NK-92 (cell line): Measurements from ENCODE around the gene MRPL37.
"Not testable (repeated sequence)": the region's sequence is repeated elsewhere in the genome, so short reads cannot be mapped to it uniquely, and the experiment has no call there.

Source experiments
- DNase-seq: peaks from one replicate; lab custom pipeline; 2025; ENCODE audit not compliant: unreplicated experiment; lab: John Stamatoyannopoulos, UW

The MRPL37 gene

DNA sequence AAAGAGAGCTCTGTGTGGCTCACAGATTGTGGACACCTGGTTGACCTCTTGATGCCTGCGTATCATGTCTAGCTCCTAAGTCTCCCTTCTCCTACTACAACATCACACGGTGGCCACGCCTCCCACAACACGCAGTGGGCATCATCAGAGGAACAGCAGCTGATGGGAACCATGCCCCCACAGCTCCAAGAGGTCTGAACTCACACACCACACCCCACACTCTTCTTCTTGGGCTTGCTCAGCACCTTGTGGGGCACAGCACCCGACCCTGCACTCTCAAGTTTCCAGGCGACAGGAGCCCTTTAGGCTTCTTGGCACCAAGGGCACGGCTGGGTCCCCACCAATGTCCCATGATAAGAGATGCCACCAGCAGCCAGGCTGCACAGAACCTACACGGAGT, 28.4 kb upstream of the MRPL37 start:
- DNase-seq, result no peak

DNA sequence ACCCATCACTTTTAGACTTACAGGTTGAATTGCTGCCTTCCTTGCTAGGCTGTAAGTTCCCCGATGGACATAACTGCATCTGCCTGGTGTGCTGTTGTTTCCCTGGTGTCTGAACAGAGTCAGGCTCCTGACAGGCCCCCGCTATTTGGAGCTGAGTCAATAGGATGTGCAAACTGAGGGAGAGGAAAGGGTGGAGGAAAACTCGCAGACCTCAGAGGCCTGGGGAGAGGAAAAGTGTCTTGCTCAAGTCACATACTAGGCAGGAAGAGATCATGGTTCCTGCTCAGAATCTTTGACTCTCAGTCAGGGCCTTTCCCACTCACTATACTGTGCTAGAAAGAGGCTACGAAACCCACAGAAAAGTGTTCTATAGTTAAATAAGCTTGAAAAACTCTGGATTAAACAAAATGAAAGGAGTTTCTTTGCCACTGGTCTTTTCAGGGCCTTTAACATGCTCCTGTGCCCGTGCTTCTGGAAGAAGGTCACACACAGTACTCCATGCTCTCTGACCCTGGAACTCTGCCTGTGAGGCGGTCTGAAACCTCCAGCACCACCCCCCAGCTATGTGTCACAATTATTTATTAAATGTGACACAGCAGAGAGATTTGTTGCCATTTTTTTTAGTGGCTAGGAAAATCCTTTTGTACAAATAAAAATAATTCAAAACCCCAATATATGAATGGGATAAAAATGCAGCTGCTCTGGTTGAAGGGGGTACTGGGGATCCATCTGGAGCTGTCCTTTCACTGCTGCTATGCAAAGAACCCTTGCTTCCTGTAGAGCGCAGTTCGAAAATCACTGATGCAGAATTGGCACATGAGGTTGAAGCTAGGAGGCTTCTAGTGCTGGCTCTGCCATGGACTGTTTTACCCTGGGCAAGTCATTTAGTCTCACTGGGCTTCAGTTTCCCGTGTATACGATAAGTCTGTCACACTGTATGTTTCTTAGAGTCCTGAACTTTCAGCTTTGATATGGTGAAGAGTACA, 27.1 kb upstream of the MRPL37 start:
- no peak for DNase-seq

DNA sequence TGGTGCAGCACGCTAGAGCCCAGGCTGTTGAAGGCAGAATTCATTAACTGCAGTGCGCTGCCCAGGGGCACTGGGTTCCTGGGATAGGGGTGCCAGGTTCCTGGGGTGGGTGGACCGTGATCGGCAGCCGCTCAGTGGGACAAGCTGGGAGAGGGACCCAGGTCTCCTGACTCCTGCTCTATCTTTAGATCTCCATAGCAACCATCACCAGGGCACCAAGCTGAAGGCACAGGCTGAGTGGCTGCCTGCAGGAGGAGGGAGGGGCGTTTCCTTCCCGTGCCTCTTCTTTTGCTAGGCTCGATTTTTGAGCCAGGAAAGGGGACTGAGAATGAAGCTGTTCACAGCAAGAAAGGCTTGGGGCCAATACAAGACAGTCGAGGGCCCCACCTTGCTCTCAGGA, 26.3 kb upstream of the MRPL37 start:
- DNase-seq, result no peak

DNA sequence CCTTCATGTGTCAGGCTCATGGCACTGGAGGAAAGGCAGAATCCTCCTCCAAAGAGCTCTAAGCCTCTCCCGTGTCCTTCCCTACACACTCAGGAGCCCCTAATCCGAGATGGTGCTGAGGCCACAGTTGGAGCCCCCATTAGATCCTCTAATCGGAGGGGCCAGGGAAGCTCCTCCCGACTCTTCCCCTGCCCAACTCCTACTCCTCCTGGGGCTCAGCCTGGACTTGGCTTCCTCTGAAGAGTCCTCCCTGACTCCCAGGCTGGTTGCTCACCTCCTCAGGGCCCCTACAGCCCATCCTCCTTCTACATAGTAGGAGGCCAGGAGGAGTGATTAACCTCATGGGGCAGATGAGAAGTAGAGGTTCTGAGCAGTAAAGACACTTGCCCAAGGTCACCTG, 25.9 kb upstream of the MRPL37 start:
- DNase-seq, result no peak

DNA sequence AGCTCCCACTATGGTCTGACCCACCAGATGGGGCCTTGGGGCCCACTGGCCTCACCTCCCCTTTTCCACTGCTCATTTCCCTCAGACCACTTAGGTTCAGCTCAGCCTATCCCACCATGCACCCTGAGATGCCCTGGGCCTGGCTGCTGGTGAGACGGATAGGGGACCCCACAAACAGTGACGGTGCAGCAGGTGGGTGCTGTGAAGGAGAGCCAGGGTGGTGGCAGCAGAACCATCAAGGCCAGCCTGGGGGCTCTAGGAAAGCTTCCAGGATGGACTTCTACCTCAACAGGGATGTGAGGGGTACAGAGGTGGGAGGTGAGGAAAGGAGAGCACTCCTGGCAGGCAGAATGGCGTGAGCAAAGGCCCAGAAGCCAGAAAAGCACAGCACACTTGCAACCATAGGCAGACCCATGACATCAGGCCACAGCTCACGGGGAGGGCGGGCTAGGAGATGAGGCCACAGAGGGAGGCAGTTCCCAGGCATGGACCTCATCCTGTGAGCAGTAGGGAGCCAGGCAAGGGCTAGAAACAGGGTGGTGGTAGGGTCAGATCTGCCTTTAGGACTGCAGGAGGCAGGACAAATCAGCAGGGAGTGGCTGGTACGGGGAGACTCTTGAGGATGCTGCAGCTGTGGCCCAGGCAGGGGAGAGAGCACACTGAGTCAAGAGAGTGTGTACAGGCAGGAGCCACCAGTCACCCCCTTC, 23.2 kb upstream of the MRPL37 start:
- DNase-seq, result no peak

DNA sequence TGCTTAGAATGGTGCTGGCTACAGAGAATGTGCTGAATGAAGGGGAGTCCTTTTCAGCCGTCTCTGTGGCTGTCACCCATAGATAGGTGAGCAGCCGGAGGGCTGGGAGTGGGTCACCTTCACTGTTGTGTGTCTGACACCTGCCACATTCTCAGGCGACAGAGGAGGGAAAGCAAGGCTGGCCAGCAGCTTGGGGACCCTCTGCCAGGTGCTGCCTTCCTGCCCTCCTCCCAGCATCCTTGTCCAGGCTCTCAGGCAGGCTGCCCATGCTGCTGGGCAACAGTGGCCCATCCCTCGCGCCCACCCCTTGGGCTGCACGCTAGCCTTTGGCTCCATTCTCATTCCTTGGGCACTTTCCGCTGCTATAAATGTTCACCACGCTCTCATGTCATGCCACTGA, 22.2 kb upstream of the MRPL37 start:
- no peak for DNase-seq

DNA sequence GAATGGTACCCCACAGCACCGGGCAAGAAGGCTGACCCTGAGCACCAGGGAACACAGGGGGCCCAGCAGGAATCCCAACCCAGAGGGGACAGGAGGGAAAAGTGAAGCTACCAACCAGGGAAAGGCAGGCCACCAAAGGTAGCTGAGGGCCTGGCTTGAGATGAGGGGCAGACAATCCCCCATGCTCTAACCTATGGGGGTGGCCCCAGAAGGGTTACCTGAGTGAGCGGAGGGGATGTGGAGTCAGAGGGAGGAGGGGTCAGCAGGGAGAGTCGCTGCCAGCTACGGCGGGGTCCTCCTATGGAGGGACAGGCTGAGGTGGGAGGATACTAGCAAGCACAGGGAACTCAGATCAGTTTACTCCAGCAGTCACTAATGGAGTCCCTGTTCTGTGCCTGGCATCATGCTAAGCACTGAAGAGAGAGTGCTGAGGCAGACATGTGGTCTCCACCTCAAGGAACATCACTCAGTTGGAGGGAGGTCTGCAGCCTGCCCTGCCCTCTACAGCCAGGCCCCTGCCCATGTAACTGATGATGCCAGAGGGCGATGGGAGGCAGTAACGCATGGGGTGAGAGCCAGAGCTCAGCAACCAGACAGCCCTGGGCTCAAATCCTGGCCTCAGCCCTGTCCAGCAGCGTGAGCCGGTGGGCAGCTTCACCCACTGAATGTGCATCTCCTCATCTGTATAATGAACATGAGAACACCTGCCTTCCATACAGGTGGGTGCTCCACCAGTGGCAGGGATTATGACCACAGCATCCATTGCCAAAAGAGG, 21.5 kb upstream of the MRPL37 start:
- DNase-seq, result no peak

DNA sequence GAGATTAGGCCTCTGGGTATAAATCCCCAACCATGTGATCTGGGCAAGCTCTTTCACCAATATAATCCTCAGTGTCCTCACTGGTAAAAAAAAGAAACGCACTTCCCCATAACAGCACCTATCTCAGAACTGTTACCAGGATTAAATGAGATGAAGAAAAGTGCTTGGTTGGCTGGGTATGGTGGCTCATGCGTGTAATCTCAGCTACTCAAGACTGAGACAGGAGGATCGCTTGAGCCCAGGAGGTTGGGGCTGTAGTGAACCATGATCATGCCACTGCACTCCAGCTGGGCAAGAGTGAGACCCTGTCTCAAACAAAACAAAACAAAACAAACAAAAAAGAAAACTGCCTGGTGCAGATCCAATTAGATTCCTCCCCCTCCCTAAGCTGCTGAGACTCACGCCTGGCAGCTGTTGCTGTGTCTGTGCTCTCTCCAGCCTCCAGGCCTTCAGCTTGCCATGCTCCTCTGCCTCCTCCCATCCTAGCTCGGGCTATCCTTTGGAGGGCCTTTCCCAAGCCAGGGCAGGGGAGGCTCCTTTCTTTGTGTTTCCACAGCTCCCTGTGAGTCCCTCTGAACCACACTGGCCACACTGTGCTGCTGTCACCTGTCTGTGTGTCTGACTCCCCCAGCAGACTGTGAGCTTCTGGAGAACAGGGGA, 19.1 kb upstream of the MRPL37 start:
- DNase-seq, result no peak

DNA sequence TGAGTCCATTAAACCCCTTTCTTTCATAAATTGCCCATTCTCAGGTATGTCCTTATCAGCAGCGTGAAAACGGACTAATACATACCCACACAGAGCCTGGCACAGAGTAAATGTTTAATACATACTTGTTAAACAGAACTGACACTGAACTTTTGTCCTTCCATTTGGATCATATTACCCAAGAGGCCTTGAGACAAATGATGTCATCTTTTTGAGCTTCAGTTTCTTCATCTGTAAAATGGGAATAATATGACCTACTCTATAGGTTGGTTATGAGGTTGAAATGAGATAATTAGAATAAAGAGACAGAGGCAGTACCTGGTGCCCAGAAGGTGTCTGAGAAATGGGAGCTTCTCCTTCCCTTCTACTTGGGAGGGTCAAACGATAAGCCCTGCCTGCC, 13.9 kb upstream of the MRPL37 start:
- no peak for DNase-seq

DNA sequence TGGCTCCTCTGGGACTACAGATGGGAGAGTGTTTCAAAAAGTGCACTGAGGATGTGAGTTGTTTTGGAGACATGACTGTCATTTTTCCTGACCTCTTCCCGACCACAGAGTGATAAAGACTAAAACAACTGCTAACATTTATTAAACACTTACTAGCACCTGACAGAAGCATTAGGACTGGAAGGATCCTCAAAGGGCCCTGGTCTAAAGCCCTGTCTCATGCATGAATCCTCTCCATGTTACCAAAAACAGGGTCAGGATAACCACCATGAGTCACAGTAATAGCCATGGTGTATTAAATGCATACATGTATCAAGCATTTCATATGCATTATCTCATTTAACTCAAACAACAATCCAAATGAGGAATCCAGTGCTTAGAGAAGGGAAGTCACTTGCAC, 11.7 kb upstream of the MRPL37 start:
- no peak for DNase-seq

DNA sequence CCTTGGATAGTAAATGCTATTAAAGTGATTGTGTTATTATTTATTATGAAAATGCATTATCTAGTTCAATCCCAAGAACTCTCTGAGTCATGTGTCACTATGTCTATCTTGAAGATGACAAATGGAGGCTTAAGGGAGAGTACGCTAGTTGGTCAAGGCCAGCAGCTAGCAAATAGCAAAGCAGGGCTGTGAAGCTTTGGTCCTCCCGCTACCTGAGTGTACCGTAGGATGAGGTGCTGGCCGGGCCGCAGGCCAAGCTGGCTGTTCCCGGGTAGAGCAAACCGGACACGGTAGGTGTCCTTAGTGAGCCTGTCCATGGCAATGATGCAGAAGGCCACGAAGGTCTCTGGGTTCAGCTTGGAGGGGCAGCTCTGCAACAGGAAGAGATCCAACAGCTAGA, 9.4 kb upstream of the MRPL37 start:
- DNase-seq, result no peak

DNA sequence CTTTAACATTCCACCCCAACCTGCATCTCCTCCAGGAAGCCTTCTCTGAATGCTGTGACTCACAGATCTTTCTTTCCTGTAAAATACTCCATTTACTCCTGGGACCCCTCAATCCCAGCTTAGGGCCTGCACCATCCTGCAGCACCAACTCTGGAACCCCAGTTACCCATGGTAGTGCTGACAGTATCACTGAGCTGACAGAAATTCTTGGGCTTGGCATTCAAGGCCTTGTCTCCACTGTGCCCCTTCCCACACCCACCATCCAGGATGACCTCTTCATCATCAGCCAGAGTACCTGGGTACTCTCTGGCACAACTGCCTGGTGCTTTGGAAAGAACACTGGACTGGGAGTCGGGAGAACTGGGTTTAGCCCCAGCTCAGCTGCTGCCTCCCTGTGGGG, 8.4 kb upstream of the MRPL37 start:
- no peak for DNase-seq

DNA sequence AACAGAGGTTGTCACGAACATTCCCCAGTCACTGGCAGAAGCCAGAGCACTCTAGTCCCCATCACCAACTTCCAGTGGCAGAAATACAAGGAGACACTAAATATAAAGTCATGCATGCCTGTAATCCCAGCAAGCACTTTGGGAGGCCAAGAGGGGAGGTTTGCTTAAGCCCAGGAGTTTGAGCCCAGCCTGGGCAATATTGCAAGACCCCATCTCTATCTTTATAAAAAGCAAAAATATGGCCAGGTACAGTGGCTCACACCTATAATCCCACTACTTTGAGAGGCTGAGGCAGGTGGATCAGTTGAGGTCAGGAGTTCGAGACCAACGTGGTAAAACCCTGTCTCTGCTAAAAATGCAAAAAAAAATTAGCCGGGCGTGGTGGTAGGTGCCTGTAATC, 6.5 kb upstream of the MRPL37 start:
- DNase-seq, result no peak

DNA sequence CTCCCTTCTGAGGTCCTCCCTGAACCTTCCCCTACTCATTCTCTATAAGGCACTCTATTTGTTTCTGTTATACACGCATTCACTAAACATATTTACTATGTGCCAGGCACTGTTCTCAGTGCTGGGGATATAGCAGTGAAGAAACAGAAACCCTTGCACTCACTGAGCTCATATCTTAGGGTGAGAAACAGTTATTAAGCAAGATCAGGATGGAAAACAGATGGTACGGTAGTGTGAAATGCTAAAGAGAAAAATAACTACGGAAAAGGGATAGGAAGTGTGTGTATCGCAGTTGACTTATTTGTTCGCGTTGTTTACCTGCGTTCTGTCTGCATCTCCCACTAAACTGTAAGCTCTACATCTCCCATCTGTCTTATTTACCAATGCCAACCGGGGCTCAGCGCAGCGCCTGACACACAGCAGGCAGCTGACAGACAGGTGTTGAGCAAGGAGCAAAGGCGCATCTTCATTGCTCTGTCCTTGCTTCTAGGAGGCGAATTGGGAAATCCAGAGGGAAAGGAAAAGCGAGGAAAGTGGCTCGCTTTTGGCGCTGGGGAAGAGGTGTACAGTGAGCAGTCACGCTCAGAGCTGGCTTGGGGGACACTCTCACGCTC, 709 bp upstream of the MRPL37 start:
- no peak for DNase-seq

DNA sequence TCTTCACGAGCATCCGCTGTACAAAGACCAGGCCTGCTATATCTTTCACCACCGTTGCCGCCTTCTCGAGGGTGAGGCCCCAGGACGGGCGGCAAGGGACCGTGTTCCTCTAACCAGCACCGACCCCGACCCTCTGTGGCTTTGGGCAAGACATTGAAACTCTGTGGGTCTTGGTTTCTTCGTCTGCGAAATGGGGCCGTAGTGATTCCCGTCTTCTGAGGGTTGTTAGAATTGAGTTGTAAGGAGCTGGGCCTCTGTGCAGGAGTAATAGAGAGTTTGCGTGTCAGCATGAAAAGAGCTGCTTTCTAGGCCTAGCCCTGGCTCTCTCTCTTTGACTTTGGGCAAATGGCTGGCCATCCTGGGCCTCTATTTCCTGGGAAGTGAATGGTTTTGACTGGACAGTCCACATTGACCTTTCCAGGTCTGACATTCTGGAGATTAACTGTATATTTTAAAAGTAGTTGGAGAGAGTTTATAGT, 591 bp downstream of the MRPL37 start:
- DNase-seq, result no peak

DNA sequence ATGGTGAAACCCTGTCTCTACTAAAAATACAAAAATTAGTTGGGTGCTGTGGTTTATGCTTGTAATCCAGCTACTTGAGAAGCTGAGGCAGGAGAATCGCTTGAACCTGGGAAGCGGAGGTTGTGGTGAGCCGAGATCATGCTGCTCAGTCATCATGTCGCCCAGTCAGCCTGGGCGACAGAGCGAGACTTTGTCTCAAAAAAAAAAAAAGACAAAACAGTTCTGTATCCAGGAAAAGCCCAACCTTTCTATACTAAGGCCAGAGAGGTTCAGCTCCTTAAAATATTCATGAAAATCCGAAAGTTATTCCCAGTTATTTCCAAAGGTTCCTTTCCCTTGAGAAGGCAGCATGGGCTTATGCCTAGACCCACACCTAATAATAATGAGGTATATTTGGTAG, 4.2 kb downstream of the MRPL37 start:
- no peak for DNase-seq

DNA sequence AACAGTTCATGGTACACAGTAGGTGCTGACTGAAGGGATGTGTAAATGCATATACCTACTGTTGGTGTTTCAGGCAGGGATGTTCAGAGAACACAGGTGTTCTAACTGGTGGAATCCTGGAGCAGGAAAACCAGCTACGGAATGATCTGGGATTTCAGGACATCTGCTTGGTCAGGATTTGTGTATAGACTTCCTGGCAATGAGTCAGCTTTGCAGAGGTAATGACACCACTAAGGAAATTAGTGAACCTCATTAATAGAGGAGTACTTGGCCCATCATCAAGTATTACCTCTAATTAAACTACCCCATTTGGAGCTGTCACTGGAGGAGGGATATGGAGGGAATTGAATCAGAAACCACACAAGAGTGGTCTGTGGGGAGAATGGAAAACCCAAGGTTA, 7.3 kb downstream of the MRPL37 start:
- no peak for DNase-seq

DNA sequence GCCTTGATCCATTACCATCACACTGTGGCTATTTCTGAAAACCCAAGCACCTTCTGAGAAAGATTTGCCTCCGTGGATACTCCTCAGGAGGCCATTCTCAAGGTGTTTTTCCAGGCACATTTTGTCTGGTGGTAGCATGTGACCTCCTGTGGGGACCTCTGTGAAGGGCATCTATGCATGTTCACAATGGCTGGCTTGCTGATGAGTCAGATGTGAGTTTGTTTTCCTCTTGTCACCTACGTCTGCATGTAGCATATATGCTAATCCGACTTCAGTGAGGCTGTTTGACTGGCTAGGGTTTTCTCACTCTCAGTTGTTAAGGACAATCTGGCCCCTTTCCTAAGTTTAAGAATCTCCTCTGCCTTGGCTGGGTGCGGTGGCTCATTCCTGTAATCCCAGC, 7.9 kb downstream of the MRPL37 start:
- DNase-seq, result not testable (repeated sequence)

DNA sequence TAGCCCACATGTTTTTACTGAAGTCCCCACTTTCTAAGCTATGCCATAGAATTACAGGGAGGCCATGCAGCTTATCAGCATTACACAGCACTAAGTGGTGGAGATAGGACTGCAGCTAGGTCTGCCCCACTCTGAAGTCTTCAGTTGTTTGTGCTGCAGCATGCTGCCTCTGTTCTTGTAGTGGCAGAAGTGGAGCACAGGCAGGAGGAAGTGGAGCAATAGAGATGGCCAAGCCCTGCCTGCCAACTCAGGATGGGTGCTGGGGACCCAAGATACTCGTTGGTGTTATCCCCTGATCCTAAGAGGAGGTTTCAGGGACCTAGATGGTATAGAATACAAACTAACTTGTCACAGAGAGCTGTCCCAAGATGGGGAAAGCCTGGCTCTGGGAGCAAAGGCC, 12.9 kb downstream of the MRPL37 start:
- DNase-seq, result no peak

DNA sequence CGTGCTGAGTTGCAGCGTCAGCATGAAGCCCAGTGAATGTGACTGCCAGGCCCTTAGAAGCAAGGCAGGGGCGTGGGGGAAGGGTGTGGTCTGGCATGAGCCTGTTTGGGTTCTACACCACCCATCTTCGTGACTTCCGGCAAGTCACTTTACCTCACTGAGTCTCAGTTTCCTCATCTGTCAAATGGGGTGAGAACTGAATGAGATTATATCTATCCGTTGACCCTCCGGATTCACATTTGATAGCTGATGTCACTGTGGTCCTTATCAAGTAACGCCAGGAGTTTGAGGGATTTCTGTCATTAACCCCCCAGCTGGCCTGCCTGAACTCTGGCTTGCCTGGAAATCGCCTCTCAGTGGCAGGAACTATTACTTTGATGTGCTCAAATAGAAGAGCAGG, 15.6 kb downstream of the MRPL37 start:
- no peak for DNase-seq
